Small intestine (tissue), 7 donors: ENCODE measurements around the gene SP2. TPM values are rescaled to one million over a fixed set of nuclear protein-coding genes. Genes with fewer than 3 reads are reported as not detected.

ENCODE experiments used
- DNase-seq, 2 donors: peaks; one replicate each; pipeline versions ENCODE4 v3.0.0 to v3.0.0-alpha.2; 2013
- FAIRE-seq: peaks from 2 replicates; lab custom pipeline; 2012; peaks lifted over from hg19 to GRCh38; lab: Jason Lieb, UNC
- H3K27ac ChIP-seq, 3 donors: one replicate each; pipeline ENCODE4 v1.5.1; 2013; ENCODE audit warnings: low read length in 2 of 3, mild to moderate bottlenecking in 2 of 3, control low read depth in 1 of 3, inconsistent platforms in 1 of 3, low read depth in 1 of 3, moderate library complexity in 1 of 3
- H3K27me3 ChIP-seq, 3 donors: one replicate each; pipeline ENCODE4 v1.6.1; 2013; ENCODE audit warnings: low read length in 3 of 3, inconsistent platforms in 1 of 3; ENCODE audit not compliant: control insufficient read depth in 3 of 3, insufficient read depth in 3 of 3
- H3K36me3 ChIP-seq, 3 donors: one replicate each; pipeline ENCODE4 v1.6.1; 2013; ENCODE audit warnings: low read length in 3 of 3, inconsistent platforms in 1 of 3, low read depth in 1 of 3, mild to moderate bottlenecking in 1 of 3, moderate library complexity in 1 of 3; ENCODE audit not compliant: control insufficient read depth in 3 of 3, insufficient read depth in 2 of 3
- H3K4me1 ChIP-seq, 3 donors: one replicate each; pipeline ENCODE4 v1.6.1; 2013; ENCODE audit warnings: low read length in 2 of 3, inconsistent platforms in 1 of 3, low read depth in 1 of 3, mild to moderate bottlenecking in 1 of 3, moderate library complexity in 1 of 3; ENCODE audit not compliant: control insufficient read depth in 3 of 3, insufficient read depth in 2 of 3
- H3K4me3 ChIP-seq, 3 donors: one replicate each; pipeline ENCODE4 v1.5.1; 2013; ENCODE audit warnings: low read length in 3 of 3, control low read depth in 1 of 3, inconsistent platforms in 1 of 3, low read depth in 1 of 3, mild to moderate bottlenecking in 1 of 3, moderate library complexity in 1 of 3
- H3K9me3 ChIP-seq, 2 donors: one replicate each; pipeline ENCODE4 v1.6.1; 2013; ENCODE audit warnings: low read depth in 1 of 2, low read length in 1 of 2; ENCODE audit not compliant: control insufficient read depth in 2 of 2, insufficient read depth in 1 of 2
- WGBS, 3 donors: extraction: QIAGEN DNeasy Blood & Tissue Kit; methylation state at CpG; one replicate each; pipeline ENCODE4 v1.1.7; 2013; 5-methylcytosine and 5-hydroxymethylcytosine counted together
- polyA plus RNA-seq, 4 donors: library from polyadenylated mRNA; stranded (reverse) in 3 of 4; unstranded in 1 of 4; fragments of 200-250 nt in 3 of 4; fragments of 120-200 nt in 1 of 4; gene quantifications; one replicate each; pipeline versions ENCODE4 v1.2.1 to v1.2.3, GENCODE V29; 2013
- donor health status: healthy with polysubstance abuse.
- donor health status: control.
- donor health status: control.
- donor health status: Bipolar disorder and iron deficiency.
- donor health status: healthy.

SP2 gene
- polyA plus RNA-seq, 4 donors = 8.7 to 17.3 (median 12.6) TPM

DNA sequence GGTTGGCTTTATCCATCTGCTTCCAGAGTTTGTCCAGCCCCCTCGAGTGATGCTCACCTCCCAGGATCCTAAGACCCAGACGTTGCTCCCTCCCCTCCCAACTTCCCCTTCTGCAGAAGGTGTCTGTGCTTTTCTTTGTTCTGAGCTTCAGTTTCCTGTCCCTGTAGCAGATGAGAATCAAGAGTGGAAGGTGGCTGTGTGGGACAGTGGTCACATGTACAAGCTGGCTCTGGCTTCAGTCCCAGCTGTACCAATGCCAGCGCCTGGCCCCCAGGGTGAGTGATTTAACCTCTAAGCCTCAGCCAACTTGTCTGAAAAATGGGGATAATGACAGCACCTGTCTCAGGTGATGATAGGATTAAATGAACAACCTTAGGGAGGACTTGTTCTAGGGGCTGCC is 53.9 kb downstream of the SP2 start:
- 15 to 47% (median 28%) methylated on average over 3 of the region's 3 CpGs for WGBS, 3 donors
- peaks cover 0 to 69% (median 0%) of the 10 kb centered on the region in 3 donors for H3K4me1 ChIP-seq
- DNase-seq (peak; percentile 41 to 46), FAIRE-seq (no peak)
- no peak overlapping the region for H3K4me3 ChIP-seq
- no peaks in the 10 kb centered on the region for H3K27me3 ChIP-seq
- H3K36me3 ChIP-seq = peaks cover 6 to 84% (median 10%) of the 10 kb centered on the region in 3 donors
- H3K9me3 ChIP-seq = no peaks in the 10 kb centered on the region
- peak overlapping the region; percentile 77 to 93 (median 83) for H3K27ac ChIP-seq

DNA sequence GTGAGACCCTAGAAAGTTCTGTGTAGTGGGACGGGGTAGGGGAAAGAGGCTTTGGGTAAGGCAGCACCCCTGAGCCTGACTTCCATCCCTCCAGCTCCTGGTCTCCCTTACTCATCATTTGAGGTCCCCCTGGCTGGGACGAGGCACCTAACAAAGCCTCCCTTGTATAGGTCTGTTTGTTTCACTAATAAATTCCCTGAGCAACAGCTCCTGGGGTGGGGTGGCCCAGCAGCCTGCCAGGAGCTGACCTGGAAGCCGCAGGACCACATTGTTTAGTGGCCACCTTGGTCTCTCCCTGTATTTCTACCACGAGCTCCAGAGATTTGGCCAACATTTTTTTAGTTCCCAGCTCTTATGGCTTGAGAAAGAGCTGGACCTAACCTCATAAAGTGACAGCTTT is 54.4 kb downstream of the SP2 start:
- no peak for FAIRE-seq
- peak overlapping the region; percentile 77 to 93 (median 83) for H3K27ac ChIP-seq
- DNase-seq = peak in 1 of 2 donors; percentile 42
- peaks cover 6 to 84% (median 13%) of the 10 kb centered on the region in 3 donors for H3K36me3 ChIP-seq
- 22 to 71% (median 36%) methylated on average over 4 of the region's 4 CpGs for WGBS, 3 donors
- H3K4me3 ChIP-seq = no peak overlapping the region
- no peaks in the 10 kb centered on the region for H3K27me3 ChIP-seq
- H3K9me3 ChIP-seq = no peaks in the 10 kb centered on the region
- peaks cover 0 to 69% (median 0%) of the 10 kb centered on the region in 3 donors for H3K4me1 ChIP-seq

DNA sequence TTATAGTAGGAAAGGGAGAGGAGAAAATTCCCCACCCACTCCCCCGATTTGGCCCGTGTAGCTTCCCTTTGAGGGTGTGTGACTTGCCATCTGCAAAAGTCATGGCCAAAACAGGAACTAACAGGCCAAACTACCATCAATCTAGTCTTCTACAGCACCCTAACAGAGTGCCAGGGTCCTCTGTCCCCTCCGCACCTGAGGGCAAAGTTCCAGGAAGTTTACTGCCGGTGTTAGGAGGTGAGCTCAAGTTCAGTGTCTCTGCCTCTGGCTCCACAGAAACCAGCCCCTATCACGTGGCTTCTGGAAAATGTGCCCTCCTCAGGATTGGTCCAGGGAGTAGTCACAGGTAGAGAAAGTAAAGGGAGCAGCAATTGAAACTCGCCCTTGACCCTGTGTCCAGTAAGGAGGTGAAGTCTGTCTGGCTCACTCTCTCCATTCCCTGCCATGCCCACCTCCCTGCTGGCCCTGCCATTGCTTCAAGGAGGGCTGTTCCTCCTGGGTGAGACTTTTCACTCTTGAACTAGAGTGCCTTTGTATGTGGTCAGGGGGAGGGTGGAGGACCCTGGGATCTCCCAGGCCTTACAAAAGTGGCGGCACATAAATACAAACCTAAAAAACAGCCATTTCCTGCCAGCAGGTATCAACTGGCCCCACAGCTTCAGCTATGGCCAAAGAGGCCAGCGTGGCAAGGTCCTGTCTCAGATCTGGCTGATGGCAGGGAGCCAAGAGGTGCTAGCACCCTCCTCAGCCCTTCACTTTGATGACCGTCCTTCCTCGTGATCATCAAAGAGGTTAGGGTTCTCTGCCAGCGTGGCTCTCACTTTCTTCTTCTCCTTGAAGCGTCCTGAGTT is 56.4 kb downstream of the SP2 start:
- whole genome bisulfite sequencing, 3 donors = 11 to 50% (median 43%) methylated on average over 12 of the region's 12 CpGs
- Histone ChIP-seq H3K9me3 (no peaks in the 10 kb centered on the region), H3K4me3 (peak overlapping the region in 2 of 3 donors; percentile 89 to 92), H3K27ac (peak overlapping the region; percentile 72 to 93 (median 92)), H3K4me1 (peaks cover 0 to 56% (median 0%) of the 10 kb centered on the region in 3 donors), H3K27me3 (no peaks in the 10 kb centered on the region), H3K36me3 (peaks cover 6 to 87% (median 14%) of the 10 kb centered on the region in 3 donors)
- peak; percentile 94 to 99 for DNase-seq
- FAIRE-seq = no peak

DNA sequence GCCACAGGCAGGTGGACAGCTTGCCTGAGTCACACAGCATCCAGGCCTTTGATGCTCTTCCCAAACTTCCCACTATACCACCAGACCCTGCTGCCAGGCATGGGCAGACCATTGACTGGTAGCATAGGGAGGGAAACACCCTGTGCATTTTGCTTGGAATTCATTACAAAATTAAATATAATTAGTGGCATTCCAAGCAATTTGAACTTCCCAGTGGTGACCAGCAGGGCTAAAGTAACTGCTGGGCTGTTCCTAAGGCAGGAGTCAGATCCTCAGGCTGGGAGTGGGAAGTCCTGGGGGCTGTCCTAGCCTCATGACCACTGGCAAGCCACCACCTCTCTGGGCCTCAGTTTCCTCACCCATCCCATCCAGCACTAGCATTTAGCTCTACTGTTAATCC is 57.9 kb downstream of the SP2 start:
- Histone ChIP-seq H3K27ac (peak overlapping the region; percentile 72 to 93 (median 92)), H3K36me3 (peaks cover 6 to 79% (median 14%) of the 10 kb centered on the region in 3 donors), H3K27me3 (no peaks in the 10 kb centered on the region), H3K4me3 (peak overlapping the region; percentile 11 to 92 (median 89)), H3K4me1 (peaks cover 0 to 58% (median 0%) of the 10 kb centered on the region in 3 donors), H3K9me3 (no peaks in the 10 kb centered on the region)
- FAIRE-seq (no peak), DNase-seq (peak; percentile 40)

DNA sequence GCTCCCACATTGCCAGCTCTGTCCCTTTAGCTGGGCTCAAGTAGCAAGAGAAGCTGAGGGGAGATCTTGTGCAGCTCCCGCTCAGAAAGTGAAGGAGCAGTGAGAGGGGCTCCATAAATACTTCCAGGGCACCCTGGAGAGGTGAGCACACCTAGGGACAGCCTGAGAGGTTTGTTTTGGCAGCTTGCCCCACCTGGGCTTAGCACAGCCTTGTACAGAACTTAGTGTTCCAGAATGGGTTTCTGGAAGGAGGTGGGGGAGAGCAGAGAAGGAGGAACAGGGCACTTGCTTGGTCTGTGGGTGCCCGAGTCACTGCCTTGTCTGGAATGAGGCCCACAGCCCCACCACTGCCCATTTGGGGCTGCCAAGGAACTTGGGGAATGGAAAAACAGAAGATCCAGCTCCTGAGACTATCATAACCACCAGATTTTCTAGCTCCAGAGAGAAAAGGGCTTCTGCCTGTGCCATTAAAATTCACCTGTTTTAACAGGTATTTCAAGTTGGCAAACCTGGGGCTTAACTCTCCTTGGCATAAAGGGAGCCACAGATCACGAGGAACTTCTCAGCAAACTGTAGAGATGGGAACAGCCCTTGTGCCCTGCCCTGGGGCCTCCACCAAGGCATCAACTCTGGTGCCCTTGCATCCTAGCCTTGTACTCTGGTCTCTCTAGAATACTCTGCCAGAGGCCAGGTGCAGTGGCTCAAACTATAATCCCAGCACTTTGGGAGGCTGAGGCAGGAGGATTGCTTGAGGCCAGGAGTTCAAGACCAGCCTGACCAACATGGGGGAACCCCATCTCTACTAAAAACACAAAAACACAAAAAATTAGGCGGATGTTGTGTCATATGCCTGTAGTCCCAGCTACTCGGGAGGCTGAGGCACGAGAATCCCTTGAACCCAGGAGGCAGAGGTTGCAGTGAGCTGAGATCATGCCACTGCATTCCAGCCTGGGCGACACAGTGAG is 59.7 kb downstream of the SP2 start:
- H3K36me3 ChIP-seq = peaks cover 6 to 61% (median 14%) of the 10 kb centered on the region in 3 donors
- H3K27ac ChIP-seq = peak overlapping the region; percentile 89 to 99 (median 98)
- FAIRE-seq (no peak), DNase-seq (peak; percentile 65 to 83)
- H3K27me3 ChIP-seq = no peaks in the 10 kb centered on the region
- peak overlapping the region; percentile 32 to 92 (median 89) for H3K4me3 ChIP-seq
- no peaks in the 10 kb centered on the region for H3K9me3 ChIP-seq
- WGBS, 3 donors = 12 to 63% (median 35%) methylated on average over 7 of the region's 7 CpGs
- peaks cover 0 to 54% (median 0%) of the 10 kb centered on the region in 3 donors for H3K4me1 ChIP-seq

DNA sequence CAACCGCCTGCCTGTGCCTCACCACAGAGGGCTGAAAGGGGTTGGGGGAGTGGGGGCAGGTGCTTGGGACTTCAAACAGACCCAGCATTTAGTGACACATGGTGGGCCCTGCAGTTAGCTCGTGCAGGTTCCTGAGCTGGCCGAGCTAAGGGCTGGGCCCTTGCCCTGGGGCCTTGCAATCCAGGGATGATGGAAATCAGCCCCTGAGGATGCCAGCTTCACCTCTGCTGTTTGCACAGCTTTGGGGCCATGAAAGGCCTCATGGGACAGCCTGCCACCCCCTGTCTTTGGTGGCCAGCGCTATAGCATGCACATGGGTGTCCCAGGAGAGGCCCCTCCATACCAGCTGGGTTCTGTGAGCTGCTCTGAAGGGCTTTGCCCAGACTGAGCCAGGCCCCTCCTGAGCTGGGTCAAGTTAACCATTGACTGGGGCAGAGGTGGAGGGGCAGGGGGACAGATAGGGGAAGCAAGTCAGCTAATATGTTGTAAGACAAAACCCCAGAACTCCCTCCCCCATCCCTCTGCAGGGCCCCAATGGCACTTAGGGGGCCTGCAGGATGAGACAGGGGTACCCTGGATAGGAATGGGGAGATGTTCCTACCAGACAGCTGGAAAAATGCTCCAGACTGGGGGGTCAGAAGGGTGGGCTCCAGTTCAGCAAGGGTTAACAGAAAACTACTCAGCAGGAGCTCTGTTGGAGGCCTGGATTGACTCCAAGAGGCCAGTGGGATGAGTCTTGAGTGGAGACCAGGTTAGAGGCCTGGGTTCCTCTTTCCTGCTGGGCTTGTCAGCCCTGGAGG is 61.0 kb downstream of the SP2 start:
- Histone ChIP-seq H3K36me3 (peaks cover 0 to 52% (median 9%) of the 10 kb centered on the region in 3 donors), H3K27ac (peak overlapping the region; percentile 97 to 99 (median 98)), H3K4me3 (peak overlapping the region; percentile 48 to 92 (median 89)), H3K9me3 (peaks cover 0 to 4% of the 10 kb centered on the region in 2 donors), H3K4me1 (peaks cover 0 to 55% (median 5%) of the 10 kb centered on the region in 3 donors), H3K27me3 (no peaks in the 10 kb centered on the region)
- FAIRE-seq (no peak), DNase-seq (peak; percentile 64 to 91)
- WGBS, 3 donors = 16 to 51% (median 23%) methylated on average over 4 of the region's 4 CpGs

DNA sequence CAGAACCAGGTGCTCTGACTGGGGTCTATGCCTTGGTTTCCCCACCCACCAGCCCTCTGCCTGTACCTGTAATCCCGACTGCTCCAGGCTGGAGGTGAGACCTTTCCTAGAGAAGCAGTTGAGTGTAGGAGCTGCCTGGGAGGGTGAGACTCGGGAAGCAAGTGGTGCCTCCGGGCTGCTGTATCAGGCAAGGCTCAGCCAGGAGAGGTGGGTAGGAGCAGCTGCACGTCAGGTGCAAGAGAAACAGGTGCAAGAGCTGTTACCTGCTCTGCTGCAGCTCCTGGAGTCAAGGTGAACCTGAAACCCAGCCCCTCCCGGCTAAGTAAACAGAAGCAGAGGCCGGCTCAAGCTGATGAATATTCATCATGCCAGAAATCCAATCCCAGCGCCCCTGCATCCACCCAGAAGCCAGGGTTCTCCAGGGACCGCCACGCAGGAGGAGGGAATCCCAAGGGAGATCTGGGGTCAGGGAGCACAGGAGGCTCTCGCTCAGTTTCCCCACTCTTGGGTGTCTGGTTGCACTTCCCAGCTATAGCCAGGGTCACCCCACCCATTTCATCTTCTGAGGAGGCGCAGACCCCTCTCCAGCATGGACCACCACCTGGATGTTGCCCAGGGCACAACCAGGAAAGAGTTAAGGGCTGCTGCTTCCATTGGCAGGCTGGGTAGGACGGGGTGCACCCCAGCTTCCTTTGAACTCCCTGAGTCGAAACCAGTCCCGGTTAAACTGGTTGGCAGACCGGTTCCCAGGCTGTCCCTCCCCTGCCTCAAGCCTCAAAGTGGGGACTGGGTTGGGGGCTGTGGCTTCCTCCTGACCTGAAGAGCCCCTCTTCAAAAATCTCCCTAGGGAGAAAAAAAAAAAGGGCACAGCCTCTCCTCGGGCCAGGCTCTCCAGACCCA is 61.8 kb downstream of the SP2 start, which contains the start of gene PRR15L:
Gene PRR15L (minus strand): TSS at position 293 of the 900 bp plus-strand sequence. CDS start 4,649 bp downstream, outside the sequence.
- WGBS, 3 donors = 14 to 39% (median 36%) methylated on average over 16 of the region's 16 CpGs

More for the DNA sequence above, 61.8 kb downstream of the SP2 start, which contains the start of gene PRR15L:
- peaks cover 0 to 6% of the 10 kb centered on the region in 2 donors for H3K9me3 ChIP-seq
- H3K36me3 ChIP-seq = peaks cover 0 to 44% (median 9%) of the 10 kb centered on the region in 3 donors
- no peak for FAIRE-seq
- DNase-seq = peak; percentile 94 to 98
- no peaks in the 10 kb centered on the region for H3K27me3 ChIP-seq
- H3K27ac ChIP-seq = peak within 1 kb of the TSS; percentile 97 to 99 (median 98)
- H3K4me3 ChIP-seq = peak within 1 kb of the TSS; percentile 48 to 92 (median 89)
- H3K4me1 ChIP-seq = peaks cover 0 to 51% (median 5%) of the 10 kb centered on the region in 3 donors
